ENCODE data around the gene TRIM38.
"Not testable (repeated sequence)": the region's sequence is repeated elsewhere in the genome, so short reads cannot be mapped to it uniquely, and the experiment has no call there.

The TRIM38 gene

GRCh38 chr6:25993341-25993684 is 30.7 kb downstream of the TRIM38 start:
- in situ Hi-C loops (cut with MboI; ENCODE audit: low pct_unique_long_range_greater_than_20kb, low sequenced_read_pairs); DNase-seq: not testable (repeated sequence)

DNA sequence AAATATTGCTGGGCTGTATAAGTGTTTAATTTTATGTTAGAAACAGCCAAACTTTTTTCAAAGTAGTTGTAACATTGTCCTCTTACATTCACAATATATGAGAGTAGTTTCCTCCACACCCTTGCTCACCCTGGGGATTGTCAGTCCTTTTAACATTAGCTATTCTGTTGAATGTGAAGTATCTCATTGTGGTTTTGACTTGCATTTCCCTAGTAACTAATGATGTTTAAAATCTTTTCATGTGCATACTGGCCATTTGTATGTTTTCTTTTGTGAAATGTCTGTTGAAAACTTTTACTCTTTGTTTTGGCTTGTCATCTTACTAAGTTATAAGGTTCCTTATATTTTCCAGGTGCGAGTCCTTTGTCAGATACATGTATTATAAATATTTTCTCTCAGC is 32.9 kb downstream of the TRIM38 start:
- in situ Hi-C loops (cut with MboI; ENCODE audit: low pct_unique_long_range_greater_than_20kb, low sequenced_read_pairs) = no loop called here
- no peak for DNase-seq

GRCh38 chr6:25997921-25998320 is 35.3 kb downstream of the TRIM38 start:
- no peak for DNase-seq
- in situ Hi-C loops (cut with MboI; ENCODE audit: low pct_unique_long_range_greater_than_20kb, low sequenced_read_pairs) = no loop called here

DNA sequence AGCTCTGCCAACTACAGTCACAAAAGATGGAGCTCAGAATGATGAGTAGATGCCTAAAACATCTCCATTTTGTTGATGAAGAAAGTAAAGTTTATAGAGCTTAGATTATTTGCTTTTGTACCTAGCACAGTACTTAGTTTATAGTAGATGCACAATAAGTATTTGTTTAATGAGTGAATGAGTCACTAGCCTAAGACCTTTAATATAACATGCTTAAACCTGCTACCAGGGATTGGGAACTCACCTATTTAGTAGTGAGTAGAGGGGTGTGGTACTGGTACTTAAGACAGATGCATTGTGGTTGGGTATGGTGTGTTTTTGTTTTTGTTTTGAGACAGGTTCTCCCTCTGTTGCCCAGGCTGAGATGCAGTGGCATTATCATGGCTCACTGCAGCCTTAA is 35.8 kb downstream of the TRIM38 start:
- DNase-seq = no peak
- in situ Hi-C loops (cut with MboI; ENCODE audit: low pct_unique_long_range_greater_than_20kb, low sequenced_read_pairs) = no loop called here

DNA sequence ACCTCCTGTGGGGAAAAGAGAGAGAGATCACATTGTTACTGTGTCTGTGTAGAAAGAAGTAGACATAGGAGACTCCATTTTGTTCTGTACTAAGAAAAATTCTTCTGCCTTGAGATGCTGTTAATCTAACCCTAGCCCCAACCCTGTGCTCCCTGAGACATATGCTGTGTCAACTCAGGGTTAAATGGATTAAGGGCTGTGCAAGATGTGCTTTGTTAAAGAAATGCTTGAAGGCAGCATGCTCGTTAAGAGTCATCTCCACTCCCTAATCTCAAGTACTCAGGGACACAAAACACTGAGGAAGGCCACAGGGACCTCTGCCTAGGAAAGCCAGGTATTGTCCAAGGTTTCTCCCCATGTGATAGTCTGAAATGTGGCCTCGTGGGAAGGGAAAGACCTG is 36.6 kb downstream of the TRIM38 start:
- in situ Hi-C loops (cut with MboI; ENCODE audit: low pct_unique_long_range_greater_than_20kb, low sequenced_read_pairs); DNase-seq: not testable (repeated sequence)

DNA sequence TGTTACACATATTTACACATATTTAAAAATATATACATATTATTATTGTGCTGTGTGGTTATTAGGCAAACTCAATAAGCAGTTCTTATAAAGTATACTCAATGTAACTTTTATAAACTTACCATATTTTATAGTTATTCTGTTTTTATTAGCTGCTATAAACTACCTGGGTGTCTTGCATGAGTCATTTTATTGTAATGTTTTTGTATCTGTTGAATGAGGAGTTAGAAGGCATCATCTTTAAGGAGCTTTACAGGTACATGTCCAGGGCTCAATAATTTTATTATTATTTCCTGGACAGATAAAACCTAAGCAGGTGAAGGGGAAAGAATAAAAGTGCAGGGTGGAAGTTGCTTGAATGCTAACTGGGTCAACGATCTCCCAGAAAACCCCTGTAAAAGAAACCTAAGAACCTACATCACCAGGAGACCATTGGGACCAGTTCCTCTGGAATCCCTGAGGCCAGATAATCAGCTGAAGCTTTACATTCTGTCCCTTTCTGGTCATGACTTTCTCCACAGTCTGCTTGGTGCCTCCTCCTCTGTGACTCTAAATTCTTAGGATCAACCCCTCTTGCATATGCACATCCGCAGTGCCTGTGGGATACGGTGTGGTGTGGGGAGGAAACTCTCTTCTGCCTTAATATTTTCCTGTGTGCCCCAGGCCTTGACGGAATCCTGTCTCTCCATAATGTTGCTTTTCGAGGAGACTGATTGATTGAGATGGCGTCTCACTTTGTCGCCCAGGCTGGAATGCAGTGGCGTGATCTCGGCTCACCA is 38.0 kb downstream of the TRIM38 start:
- in situ Hi-C loops (cut with MboI; ENCODE audit: low pct_unique_long_range_greater_than_20kb, low sequenced_read_pairs) = no loop called here
- DNase-seq = no peak

- peak; percentile 61 for DNase-seq
- in situ Hi-C loops (cut with MboI; ENCODE audit: low pct_unique_long_range_greater_than_20kb, low sequenced_read_pairs) = no loop called here
Observed at GRCh38 chr6:26003102-26003694, 40.6 kb downstream of the TRIM38 start.

DNA sequence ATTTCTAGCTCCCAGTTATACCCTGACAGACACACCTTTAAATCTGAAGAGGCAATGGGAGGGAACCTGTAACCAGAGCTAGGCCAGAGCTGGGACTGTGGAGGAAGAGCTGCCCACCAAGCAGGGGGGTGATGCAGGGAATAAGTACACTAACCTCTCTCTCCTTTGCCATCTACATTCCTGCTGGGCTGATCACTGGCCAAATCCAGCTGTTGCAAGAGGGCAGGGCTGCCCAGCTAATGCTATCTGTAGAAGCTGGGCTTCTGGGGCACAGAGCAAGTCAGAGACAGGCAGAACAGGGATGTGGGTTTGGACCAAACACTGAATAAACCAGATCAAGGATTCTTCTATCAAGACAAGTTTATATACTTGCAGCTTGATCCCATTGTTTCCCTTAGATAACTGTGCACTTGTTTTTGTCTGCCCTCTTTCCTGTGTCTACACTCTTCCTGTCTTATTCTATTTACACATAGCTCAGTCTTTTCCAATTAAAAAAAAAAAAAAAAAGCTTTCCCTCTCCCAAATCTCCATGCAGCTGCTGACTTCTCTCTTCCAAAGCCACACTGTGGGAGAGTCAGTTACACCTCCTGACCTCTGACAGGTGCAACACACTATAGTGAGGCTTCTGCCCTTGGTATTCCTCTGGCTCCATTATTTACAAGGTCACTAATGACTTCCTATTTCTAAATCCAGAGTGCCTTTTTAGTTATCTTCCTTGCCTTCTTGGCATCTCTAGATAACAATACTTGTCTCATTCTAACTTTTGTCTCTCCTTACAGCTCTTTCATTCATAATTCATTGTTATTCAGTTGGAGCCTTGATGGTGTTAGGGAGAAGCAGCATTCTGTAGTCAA is 43.7 kb downstream of the TRIM38 start:
- in situ Hi-C loops (cut with MboI; ENCODE audit: low pct_unique_long_range_greater_than_20kb, low sequenced_read_pairs) = no loop called here
- DNase-seq = no peak

DNA sequence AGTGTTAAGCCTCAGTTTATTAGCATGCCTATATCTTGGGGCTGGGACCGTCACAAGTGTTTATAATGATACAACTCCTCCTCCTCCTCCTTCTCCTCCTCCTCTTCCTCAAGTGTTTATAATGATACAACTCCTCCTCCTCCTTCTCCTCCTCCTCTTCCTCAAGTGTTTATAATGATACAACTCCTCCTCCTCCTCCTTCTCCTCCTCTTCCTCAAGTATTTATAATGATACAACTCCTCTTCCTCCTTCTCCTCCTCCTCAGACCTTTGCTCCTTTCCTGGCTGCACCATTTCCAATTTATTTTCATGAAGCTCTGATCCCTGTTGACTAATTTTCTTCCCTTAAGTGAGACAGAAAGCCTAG is 44.3 kb downstream of the TRIM38 start:
- in situ Hi-C loops (cut with MboI; ENCODE audit: low pct_unique_long_range_greater_than_20kb, low sequenced_read_pairs); DNase-seq: not testable (repeated sequence)

DNA sequence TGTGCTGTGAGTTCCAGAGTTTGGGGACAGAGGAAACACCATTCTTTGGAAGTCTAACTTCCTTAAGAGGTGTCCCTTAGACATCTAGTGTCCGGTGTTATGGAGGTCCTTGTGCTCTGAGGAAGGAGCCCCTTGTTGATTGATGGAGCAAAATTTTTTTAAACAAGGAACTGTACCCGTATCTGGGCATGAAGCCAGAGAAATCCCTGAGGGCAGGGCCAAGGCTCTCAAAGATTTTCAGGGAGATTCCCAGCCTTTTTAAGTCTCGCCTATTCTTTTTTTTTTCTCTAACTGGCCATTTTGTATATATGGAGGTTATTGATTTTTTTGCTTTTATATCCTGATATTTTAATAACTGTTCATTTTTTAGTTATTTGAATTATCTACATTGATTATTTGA is 45.9 kb downstream of the TRIM38 start:
- in situ Hi-C loops (cut with MboI; ENCODE audit: low pct_unique_long_range_greater_than_20kb, low sequenced_read_pairs) = no loop called here
- DNase-seq = no peak

- in situ Hi-C loops (cut with MboI; ENCODE audit: low pct_unique_long_range_greater_than_20kb, low sequenced_read_pairs) = no loop called here
- DNase-seq = no peak
Observed at GRCh38 chr6:26009817-26010216, 47.2 kb downstream of the TRIM38 start.

- DNase-seq = no peak
- in situ Hi-C loops (cut with MboI; ENCODE audit: low pct_unique_long_range_greater_than_20kb, low sequenced_read_pairs) = no loop called here
Observed at GRCh38 chr6:26012061-26012460, 49.5 kb downstream of the TRIM38 start.

- in situ Hi-C loops (cut with MboI; ENCODE audit: low pct_unique_long_range_greater_than_20kb, low sequenced_read_pairs); DNase-seq: not testable (repeated sequence)
Observed at GRCh38 chr6:26014386-26014785, 51.8 kb downstream of the TRIM38 start.

- no peak for DNase-seq
- in situ Hi-C loops (cut with MboI; ENCODE audit: low pct_unique_long_range_greater_than_20kb, low sequenced_read_pairs) = no loop called here
Observed at GRCh38 chr6:26016245-26016962, 53.8 kb downstream of the TRIM38 start.

DNA sequence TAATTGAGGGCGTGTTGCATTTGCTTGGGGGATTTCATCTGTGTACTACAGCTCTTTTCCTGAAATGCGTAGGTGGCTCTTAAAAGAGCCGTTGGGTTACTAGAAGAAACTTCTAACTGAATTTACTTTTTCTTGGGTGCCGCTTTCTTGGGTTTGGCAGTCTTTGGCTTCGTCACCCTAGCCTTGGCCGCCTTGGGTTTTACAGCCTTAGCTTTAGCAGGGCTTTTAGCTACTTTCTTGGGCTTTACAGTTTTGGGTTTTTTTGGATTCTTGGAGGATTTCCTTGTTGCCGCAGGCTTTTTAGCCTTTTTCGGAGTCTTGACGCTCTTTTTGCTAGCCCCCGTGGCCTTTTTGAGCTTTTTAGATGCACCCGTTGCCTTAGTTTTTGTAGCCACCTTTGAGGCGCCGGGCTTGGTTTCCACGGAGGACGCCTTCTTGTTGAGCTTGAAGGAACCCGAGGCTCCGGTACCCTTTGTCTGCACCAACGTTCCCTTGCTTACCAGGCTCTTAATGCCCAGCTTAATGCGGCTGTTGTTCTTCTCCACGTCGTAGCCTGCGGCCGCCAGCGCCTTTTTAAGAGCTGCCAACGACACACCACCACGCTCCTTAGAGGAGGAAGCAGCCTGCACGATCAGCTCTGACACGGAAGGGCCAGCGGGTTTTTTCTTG is 54.5 kb downstream of the TRIM38 start:
- no peak for DNase-seq
- in situ Hi-C loops (cut with MboI; ENCODE audit: low pct_unique_long_range_greater_than_20kb, low sequenced_read_pairs) = no loop called here

DNA sequence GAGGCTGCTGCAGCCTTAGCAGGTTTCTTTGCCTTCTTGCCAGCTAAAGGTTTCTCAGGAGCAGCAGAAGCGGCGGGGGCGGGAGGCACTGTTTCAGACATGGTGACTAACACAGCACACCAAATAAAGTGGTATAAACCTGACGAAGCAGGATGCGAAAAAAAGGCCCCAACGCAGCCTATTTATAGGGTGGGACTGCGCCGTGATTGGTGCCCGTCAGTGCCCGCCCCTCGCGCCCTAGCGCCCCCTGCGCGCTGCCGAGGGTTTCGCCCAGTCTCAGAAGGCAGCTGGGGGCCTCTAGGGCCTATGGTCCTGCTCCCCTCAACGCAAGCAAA is 55.0 kb downstream of the TRIM38 start:
- no peak for DNase-seq
- in situ Hi-C loops (cut with MboI; ENCODE audit: low pct_unique_long_range_greater_than_20kb, low sequenced_read_pairs) = no loop called here

- in situ Hi-C loops (cut with MboI; ENCODE audit: low pct_unique_long_range_greater_than_20kb, low sequenced_read_pairs) = no loop called here
- no peak for DNase-seq
Observed at GRCh38 chr6:26019261-26019830, 56.7 kb downstream of the TRIM38 start.

- in situ Hi-C loops (cut with MboI; ENCODE audit: low pct_unique_long_range_greater_than_20kb, low sequenced_read_pairs) = no loop called here
- no peak for DNase-seq
Observed at GRCh38 chr6:26019967-26020328, 57.3 kb downstream of the TRIM38 start.
